Inferior parietal cortex (tissue), 1 donor: ENCODE results near the gene TMCC1.
A peak's percentile ranks its signal among the peaks of the same experiment; 100 is the strongest.
"Not testable (repeated sequence)": the region's sequence is repeated elsewhere in the genome, so short reads cannot be mapped to it uniquely, and the experiment has no call there.

Experiments used
- DNase-seq: peaks from one replicate; pipeline ENCODE4 v3.0.0-alpha.2; 2016; ENCODE audit errors: extremely low spot score

The TMCC1 gene

GRCh38 chr3:129687586-129688125, 205.9 kb downstream of the TMCC1 start:
- peak; percentile 65 for DNase-seq

DNA sequence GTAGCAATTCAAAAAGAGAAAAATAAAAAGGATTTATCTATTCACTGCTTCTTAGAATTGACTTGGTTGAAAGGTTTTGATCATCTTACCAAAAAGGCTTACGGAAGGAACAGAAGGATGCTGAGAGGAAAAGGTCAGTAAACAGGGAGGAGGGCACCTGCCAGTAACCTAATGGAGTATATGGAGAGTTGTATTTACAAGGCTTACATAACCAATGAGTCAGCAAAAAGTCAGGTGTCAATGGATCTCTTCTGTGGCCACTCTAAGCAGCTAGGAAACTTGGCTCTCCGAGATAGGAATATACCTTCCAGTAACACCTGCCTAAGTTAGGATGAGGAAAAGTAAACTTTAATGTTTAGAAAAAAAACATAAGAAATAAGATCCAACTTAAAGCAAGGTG, 206.6 kb downstream of the TMCC1 start:
- peak; percentile 71 for DNase-seq

DNA sequence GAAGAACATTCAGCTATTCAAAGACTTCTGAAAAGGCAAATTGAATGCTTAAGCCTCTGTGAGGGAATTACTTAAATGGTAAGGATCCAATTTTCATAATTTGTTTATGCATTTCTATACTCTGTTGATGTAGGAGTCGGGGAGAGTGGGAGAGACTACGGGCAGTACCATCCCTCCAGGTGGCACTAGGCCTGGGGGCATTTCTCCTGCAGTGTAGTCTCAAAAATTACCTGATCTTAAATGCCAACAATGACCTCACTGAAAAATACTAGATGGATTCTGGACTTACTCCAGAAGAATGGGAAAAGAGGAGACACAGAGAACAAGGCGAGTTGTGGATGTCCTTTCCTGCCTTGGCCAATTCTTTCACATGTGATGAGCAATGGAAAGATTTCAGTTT, 209.2 kb downstream of the TMCC1 start:
- no peak for DNase-seq

- DNase-seq, result no peak
These were observed 210.3 kb downstream of the TMCC1 start for GRCh38 chr3:129683201-129683600.

DNA sequence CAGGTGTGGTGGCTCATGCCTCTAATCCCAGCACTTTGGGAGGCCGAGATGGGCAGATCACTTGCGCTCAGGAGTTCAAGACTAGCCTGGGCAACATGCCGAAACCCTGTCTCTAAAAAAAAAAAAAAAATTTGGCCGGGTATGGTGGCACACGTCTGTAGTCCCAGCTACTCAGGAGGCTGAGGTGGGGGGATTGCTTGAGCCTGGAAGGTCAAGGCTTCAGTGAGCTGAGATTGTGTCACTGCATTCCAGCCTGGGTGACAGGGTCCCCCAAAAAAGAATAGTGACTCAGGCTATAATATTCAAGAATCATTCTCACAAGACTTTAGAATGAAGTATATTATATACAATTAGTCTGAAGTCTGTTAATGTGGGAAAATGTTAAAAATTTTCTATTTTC, 216.5 kb downstream of the TMCC1 start:
- DNase-seq, result no peak

GRCh38 chr3:129674798-129675123, 218.8 kb downstream of the TMCC1 start:
- DNase-seq, result not testable (repeated sequence)

GRCh38 chr3:129673897-129674797, 219.4 kb downstream of the TMCC1 start:
- no peak for DNase-seq

DNA sequence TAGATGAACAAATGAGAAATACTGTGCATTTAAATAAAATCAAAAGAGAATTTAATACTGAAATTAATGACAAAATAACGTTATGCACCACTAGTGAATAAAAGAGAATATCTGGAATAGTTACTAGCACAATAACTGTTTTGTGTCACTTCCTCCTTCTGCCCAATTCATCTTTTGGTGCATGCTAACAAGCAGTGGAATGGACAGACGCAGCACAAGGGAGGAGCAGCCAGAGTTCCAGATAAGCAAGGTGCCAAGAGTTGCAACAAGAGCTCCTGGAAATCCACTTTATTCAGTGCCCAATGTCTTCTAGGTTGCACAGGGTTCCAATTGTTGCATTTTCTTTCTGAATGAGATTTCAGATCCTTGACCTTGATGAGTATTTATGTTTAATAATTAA, 220.5 kb downstream of the TMCC1 start:
- DNase-seq, result no peak

DNA sequence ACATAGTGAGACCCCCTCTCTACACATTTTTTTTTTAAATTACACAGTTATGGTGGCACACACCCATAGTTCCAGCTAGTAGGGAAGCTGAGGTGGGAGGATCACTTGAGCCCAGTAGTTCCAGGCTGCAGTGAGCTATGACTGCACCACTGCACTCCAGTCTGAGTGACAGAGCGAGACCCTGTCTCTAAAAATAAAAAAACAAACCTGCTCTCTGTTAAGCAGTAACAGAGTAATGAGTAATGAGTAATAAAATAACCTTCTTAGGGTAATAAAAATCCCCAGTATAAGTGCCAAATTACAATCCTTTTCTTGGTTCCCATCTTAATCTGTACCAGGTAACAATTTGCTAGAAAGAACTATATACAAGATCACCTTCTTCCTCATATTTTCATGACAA, 221.1 kb downstream of the TMCC1 start:
- no peak for DNase-seq

DNA sequence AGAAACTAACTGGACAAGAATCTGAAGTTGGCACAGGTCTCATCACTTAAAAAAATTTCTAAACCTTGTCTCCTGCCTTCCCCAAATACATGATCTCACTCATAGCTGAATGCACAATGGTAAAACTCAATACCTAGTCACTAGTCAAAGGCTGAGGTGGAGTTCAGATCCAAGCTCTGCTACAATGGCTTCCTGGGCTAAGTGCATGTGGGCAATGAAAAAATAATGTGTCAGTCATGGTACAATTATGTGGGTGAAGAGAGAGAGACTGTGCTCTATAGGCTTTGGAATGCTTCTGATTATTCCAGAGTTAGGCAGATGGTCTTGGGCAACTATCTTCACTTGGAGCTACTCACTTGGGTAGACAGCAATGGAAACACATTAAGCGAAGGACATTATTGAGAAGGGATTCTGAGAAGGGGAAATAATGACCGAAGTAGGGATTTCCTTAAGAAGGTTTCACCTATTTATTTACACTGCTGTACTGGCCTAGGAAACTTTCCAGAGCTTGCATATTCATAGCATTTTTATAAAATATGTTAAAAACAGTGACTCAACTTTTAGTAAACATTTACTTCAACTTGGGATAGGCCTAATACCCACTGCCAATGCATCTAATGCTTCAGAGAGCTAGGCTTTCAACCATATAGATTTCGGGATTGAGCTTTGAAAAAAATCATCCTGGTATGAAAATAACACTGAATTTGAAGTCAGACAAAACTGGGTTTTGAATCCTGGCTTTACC, 228.3 kb downstream of the TMCC1 start:
- DNase-seq, result no peak

GRCh38 chr3:129663930-129664646, 229.4 kb downstream of the TMCC1 start:
- no peak for DNase-seq

GRCh38 chr3:129663045-129663446, 230.5 kb downstream of the TMCC1 start:
- no peak for DNase-seq

DNA sequence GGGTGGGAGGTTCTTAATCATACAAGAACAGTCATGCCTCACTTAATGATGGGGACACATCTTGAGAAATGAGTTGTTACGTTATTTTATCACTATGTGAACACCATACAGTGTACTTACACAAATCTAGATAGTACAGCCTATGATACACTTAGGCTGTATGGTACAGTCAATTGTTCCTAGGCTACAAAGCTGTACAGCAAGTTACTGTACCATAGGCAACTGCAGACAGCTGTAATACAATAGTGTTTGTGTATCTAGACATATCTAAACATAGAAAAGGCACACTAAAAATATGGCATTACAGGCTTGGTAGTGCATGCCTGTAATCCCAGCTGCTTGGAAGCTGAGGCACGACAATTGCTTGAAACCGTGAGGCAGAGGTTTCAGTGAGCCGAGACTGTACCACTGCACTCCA, 231.3 kb downstream of the TMCC1 start:
- no peak for DNase-seq

- DNase-seq, result no peak
These were observed 231.7 kb downstream of the TMCC1 start for GRCh38 chr3:129661766-129662165.

- DNase-seq, result no peak
These were observed 235.2 kb downstream of the TMCC1 start for GRCh38 chr3:129658110-129658843.

DNA sequence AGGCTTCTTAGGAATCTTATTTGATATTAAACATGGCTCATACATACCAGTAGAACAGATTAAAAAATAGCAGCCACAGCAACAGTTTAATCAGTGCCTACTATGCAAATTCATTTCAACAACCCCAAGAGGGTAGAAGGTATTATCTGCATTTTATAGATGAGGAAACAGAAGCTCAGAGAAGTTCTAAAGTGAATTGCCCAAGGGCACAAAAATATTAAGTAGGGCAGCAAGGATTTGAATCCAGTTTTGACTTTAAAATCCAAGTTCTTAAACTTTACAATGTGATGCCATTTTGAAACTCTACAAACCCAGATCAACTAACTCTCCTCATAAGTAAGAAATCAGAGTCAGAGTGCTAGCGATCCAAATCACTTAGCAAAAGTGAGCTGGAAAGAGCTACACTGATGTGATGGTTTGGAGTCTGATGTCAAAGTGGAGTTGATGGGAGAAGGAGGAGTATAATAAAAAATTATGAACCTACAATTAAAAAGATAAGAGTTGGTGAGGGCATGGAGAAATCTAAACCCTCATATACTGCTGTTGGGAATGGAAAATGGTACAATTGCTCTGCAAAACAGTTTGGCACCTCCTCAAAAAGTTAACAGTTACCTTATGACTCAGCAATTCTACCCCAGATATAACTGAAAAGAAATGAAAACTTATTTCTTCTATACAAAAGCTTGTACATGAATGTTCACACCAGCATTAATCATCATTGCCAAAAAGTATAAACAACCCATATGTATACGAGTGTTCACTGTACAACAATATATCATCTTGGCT, 236.1 kb downstream of the TMCC1 start:
- no peak for DNase-seq

GRCh38 chr3:129656659-129657247, 236.8 kb downstream of the TMCC1 start:
- no peak for DNase-seq

DNA sequence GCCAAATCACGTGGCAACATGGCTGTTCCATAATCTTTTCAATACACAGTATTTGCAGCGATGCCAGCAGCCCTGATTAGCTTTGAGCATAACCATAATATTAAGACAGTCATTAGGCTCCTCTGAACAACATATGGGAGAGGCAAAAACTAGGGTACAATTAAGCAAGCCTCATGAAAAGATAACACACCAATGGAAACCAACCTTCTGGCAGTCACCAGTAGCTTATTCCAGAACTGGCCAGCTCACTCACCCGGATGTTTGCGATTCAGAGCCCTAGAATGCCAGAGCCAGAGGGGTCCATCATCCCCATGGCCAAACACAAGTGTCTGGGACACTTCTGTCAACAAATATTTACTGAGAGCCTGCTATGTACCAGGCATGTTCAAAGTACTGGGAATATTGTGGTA, 238.2 kb downstream of the TMCC1 start:
- DNase-seq, result no peak

- no peak for DNase-seq
These were observed 239.4 kb downstream of the TMCC1 start for GRCh38 chr3:129654131-129654530.

DNA sequence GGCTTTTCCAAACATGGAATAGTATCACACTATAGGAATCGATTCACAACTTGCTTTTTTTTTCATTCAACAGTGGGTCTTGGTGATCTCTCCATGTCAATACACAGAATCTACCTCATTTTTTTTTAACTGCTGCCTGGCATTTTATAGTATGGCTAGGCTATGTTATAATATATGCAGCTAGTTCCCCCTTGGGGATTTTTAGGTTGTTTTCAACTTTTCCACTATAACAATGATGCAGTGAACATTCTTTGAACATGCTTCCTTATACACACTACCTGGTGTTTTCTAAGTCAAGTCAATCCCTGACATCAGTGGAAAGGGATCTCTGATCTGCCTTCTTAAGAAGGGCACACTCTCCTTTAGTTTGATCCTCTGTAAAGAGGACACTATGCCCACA, 240.5 kb downstream of the TMCC1 start:
- DNase-seq, result no peak
